GM18507 (cell line): ENCODE data around the gene FNDC3B.

ENCODE experiments used
- DNase-seq: peaks from one replicate; pipeline ENCODE4 v3.0.0; 2011; ENCODE audit warnings: low read depth; ENCODE audit not compliant: insufficient read length; ENCODE audit errors: extremely low spot score
- FAIRE-seq: peaks from 2 replicates; lab custom pipeline; 2011; peaks lifted over from hg19 to GRCh38; lab: Jason Lieb, UNC

FNDC3B gene

GRCh38 chr3:172303181-172303580 is 263.8 kb downstream of the FNDC3B start:
- DNase-seq = no peak
- no peak for FAIRE-seq

- DNase-seq (no peak), FAIRE-seq (no peak)
Observed at GRCh38 chr3:172303941-172304558, 264.7 kb downstream of the FNDC3B start.

- FAIRE-seq (no peak), DNase-seq (no peak)
Observed at GRCh38 chr3:172305552-172305951, 266.2 kb downstream of the FNDC3B start.

GRCh38 chr3:172305974-172306373 is 266.6 kb downstream of the FNDC3B start:
- FAIRE-seq = no peak
- DNase-seq = no peak

GRCh38 chr3:172307141-172307560 is 267.8 kb downstream of the FNDC3B start:
- FAIRE-seq (no peak), DNase-seq (no peak)

- no peak for FAIRE-seq
- DNase-seq = no peak
Observed at GRCh38 chr3:172309059-172309458, 269.7 kb downstream of the FNDC3B start.

- FAIRE-seq (no peak), DNase-seq (no peak)
Observed at GRCh38 chr3:172309741-172310427, 270.5 kb downstream of the FNDC3B start.

GRCh38 chr3:172310428-172310760 is 271.0 kb downstream of the FNDC3B start:
- no peak for FAIRE-seq

GRCh38 chr3:172311217-172311616 is 271.8 kb downstream of the FNDC3B start:
- no peak for FAIRE-seq
- no peak for DNase-seq

More at GRCh38 chr3:172310428-172310760, 271.0 kb downstream of the FNDC3B start:
- DNase-seq = no peak

GRCh38 chr3:172312001-172312400 is 272.6 kb downstream of the FNDC3B start:
- no peak for FAIRE-seq
- DNase-seq = no peak

- DNase-seq (no peak), FAIRE-seq (no peak)
Observed at GRCh38 chr3:172312711-172313110, 273.3 kb downstream of the FNDC3B start.

- FAIRE-seq (no peak), DNase-seq (no peak)
Observed at GRCh38 chr3:172313671-172314070, 274.3 kb downstream of the FNDC3B start.

- FAIRE-seq (no peak), DNase-seq (no peak)
Observed at GRCh38 chr3:172314591-172315160, 275.3 kb downstream of the FNDC3B start.

GRCh38 chr3:172315401-172316091 is 276.2 kb downstream of the FNDC3B start:
- FAIRE-seq = no peak
- no peak for DNase-seq

GRCh38 chr3:172316758-172317157 is 277.4 kb downstream of the FNDC3B start:
- no peak for FAIRE-seq
- DNase-seq = no peak

- FAIRE-seq = no peak
- DNase-seq = no peak
Observed at GRCh38 chr3:172317481-172317880, 278.1 kb downstream of the FNDC3B start.

- DNase-seq (no peak), FAIRE-seq (no peak)
Observed at GRCh38 chr3:172317984-172318383, 278.6 kb downstream of the FNDC3B start.

GRCh38 chr3:172319595-172319994 is 280.2 kb downstream of the FNDC3B start:
- DNase-seq (no peak), FAIRE-seq (no peak)

GRCh38 chr3:172320468-172320867 is 281.1 kb downstream of the FNDC3B start:
- DNase-seq = no peak
- no peak for FAIRE-seq

- FAIRE-seq (no peak), DNase-seq (no peak)
Observed at GRCh38 chr3:172321035-172321434, 281.7 kb downstream of the FNDC3B start.
